ENCODE data around the gene ASB3.

ASB3 gene

DNA sequence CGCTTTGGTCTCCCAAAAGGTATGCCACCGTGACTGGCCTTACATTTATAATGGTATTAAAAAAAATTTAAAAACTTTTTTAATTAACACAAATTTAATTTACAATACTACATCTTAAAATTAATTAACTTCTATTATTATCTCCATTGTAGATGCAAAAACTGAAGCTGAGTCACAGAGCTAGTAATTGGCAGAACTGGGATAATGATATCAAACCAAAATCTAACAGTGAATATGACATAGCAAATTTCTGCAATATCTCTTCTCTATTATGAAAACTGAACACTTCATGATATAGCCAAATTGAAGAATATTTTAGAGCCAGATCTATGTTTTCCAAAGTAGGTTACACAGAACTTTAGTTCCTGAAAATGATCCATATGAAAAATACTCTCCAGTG is 85.5 kb downstream of the ASB3 start:
- H3K27ac ChIP-seq: no peak overlapping the region
- TF ChIP-seq, protein P1, sequence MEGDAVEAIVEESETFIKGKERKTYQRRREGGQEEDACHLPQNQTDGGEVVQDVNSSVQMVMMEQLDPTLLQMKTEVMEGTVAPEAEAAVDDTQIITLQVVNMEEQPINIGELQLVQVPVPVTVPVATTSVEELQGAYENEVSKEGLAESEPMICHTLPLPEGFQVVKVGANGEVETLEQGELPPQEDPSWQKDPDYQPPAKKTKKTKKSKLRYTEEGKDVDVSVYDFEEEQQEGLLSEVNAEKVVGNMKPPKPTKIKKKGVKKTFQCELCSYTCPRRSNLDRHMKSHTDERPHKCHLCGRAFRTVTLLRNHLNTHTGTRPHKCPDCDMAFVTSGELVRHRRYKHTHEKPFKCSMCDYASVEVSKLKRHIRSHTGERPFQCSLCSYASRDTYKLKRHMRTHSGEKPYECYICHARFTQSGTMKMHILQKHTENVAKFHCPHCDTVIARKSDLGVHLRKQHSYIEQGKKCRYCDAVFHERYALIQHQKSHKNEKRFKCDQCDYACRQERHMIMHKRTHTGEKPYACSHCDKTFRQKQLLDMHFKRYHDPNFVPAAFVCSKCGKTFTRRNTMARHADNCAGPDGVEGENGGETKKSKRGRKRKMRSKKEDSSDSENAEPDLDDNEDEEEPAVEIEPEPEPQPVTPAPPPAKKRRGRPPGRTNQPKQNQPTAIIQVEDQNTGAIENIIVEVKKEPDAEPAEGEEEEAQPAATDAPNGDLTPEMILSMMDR (conservative IDR thresholded peaks at IDR 0.05): no peak

DNA sequence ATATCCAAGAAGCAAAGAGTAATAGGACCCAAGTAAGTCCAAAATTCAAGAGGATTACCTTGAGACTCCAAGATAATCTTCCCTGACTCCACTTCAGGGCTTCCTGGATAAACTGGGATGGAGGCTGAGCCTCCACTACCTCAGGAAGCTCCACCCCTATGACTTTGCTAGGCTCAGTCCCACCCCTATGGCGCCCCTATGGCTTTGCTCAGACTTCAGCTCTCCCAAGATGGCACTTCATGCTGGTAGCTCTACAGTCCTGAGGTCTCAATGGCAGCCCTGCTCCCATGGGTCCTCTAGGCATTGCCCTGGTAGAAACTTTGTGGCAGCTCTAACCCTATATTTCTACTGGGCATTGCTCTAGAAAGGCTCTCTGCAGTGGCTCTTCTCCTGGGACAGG is 89.1 kb downstream of the ASB3 start:
- no peak overlapping the region for H3K27ac ChIP-seq
- TF ChIP-seq, protein P1 (conservative IDR thresholded peaks at IDR 0.05): no peak

DNA sequence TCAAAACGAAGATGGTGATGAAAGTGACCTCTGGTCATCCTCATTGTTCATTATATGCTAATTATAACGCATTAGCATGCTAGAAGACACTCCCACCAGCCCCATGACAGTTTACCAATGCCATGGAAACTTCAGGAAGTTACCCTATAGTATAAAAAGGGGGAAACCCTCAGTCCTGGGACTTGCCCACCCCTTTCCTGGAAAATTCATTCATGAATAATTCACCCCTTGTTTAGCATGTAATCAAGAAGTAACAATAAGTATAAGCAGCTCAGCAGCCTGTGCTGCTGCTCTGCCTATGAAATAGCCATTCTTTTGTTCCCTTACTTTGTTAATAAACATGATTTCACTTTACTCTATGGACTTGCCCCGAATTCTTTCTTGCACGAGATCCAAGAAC is 89.7 kb downstream of the ASB3 start:
- TF ChIP-seq, protein P1 (conservative IDR thresholded peaks at IDR 0.05): no peak

DNA sequence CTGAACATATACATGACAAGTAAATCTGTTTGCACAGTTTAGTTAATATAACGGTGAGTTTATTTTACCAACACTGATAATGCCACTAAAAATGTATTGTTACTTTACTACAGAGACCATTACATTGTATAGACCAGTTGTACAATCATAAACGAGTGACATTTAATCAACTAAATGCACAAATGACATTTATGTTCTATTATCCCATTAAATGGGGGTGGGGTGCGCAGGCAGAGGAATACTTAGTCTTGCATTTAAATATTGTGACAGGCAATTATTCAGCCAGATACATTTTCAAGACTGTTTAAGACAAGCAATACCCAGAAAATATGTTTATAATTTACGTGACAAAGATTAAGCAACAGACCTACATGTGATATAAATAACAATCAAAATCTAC is 91.2 kb downstream of the ASB3 start:
- TF ChIP-seq, protein P1 (conservative IDR thresholded peaks at IDR 0.05): no peak

More for the DNA sequence above, 89.7 kb downstream of the ASB3 start:
- no peak overlapping the region for H3K27ac ChIP-seq

DNA sequence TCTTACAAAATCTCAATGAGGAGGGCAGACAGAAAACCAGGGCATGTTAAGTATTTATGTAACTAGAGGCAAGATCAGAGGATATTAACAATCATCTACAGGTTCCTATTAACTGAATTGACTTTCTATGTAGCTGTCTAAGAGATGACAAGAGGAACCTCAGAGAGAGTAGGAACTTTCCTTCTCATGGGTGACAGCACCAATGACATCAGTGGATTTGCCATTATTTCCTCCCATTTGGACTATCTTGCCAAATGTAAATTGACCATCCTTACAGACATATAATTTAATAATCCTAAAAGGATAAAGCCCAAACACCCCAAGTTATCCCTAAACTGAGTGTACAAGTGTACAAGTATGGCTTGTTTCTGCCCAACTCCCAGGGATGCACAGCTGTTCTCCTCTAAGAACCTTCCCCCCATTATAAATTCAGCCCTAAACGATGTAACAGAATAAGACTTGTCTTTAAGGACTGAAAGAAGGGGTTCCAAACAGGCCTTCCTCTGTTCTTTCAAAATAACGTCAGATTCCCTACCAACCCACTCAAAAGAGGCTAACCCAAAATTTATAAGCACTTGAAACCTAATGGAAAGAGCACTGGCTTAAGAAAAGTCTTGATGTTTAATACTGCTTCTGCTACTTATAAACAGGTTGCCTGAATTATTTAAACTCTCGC is 92.5 kb downstream of the ASB3 start:
- TF ChIP-seq, protein P1 (conservative IDR thresholded peaks at IDR 0.05): no peak
- H3K27ac ChIP-seq: no peak overlapping the region

More for the DNA sequence above, 91.2 kb downstream of the ASB3 start:
- no peak overlapping the region for H3K27ac ChIP-seq

DNA sequence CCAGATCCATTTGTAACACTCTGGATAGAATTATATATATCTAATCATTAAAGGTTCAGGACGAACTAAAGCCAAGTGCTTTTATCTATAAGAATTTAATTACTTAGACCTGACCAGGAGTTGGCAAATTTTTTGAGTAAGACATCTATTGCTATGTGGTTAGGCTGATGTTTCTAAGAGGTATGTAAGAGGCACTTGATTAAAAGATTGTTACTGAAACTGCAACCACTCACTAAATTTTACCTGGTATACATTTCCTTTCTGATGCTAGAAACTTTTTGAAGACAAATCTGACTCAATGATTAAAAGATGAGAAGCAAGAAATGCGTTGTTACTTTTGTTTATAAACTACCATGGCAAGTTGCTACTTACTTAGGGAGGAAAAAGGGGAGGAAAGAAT is 95.9 kb downstream of the ASB3 start:
- TF ChIP-seq, protein P1 (conservative IDR thresholded peaks at IDR 0.05): no peak
- H3K27ac ChIP-seq: no peak overlapping the region

DNA sequence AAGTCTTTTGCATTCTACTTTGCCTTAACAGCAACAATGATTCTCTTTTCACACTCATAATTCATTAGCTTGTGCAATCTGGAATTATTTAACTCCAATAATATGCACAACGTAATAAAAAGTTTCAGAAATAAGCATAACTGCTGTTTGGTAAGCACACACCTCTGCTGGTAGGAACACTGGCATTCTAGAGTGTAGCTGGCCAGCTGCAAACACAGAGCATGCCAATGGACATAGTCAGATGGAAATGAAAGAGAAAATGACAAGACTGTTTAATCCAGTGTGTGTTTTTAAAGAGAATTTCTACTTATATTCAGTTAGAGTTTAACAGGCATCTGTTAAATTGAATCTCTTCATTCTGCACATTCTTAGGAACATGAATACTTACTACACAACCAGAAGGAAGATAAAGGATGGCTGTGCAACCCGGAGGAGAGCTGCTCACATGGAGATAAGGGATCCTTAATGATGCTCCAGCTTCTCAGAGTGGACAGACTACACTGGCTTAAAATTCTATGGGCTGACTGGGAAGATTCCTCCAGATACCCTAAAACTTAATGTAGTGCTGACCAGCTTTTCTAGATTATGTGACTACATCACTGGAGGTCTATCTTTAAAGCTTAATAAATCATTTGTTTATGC is 113.8 kb downstream of the ASB3 start:
- TF ChIP-seq, protein P1 (conservative IDR thresholded peaks at IDR 0.05): no peak
- no peak overlapping the region for H3K27ac ChIP-seq
